Measurements from ENCODE around the gene UNC5C.

DNA sequence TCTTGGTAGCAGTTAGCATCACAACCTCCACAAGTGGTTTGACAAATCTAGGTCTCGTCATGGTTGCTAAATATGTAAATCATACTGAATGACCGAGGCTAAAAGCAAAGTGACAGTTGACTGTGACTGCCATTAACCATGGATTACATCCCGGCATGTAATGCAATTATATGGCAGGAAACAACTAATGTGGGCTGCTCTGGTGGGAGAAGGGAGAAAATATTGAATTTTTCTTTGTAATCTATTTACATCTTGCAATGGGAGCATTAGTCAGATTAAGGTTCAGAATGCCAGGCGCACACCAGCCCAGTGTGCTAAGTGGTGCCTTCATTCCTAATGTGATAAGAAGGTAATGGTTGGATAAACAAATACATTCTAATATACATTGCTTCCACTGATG, 35.8 kb downstream of the UNC5C start:
- TF ChIP-seq, protein P1, sequence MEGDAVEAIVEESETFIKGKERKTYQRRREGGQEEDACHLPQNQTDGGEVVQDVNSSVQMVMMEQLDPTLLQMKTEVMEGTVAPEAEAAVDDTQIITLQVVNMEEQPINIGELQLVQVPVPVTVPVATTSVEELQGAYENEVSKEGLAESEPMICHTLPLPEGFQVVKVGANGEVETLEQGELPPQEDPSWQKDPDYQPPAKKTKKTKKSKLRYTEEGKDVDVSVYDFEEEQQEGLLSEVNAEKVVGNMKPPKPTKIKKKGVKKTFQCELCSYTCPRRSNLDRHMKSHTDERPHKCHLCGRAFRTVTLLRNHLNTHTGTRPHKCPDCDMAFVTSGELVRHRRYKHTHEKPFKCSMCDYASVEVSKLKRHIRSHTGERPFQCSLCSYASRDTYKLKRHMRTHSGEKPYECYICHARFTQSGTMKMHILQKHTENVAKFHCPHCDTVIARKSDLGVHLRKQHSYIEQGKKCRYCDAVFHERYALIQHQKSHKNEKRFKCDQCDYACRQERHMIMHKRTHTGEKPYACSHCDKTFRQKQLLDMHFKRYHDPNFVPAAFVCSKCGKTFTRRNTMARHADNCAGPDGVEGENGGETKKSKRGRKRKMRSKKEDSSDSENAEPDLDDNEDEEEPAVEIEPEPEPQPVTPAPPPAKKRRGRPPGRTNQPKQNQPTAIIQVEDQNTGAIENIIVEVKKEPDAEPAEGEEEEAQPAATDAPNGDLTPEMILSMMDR (IDR thresholded peaks at IDR 0.05), result no peak
- TF ChIP-seq EP300 (IDR thresholded peaks at IDR 0.05) (no peak), POLR2AphosphoS5 (IDR thresholded peaks at IDR 0.05) (no peak), POLR2A (IDR thresholded peaks at IDR 0.05) (no peak)
